Omental fat pad (tissue), 4 donors: Measurements from ENCODE around the gene MXD1. TPM values are rescaled to one million over a fixed set of nuclear protein-coding genes. Genes with fewer than 3 reads are reported as not detected.

Source experiments
- ATAC-seq: fragments of 150-250 bp; one replicate; pipeline ENCODE4 v1.9.1; 2016; ENCODE audit warnings: mild to moderate bottlenecking, moderate library complexity; ENCODE audit not compliant: low FRiP score
- DNase-seq: peaks from one replicate; pipeline ENCODE4 v3.0.0-alpha.2; 2019; ENCODE audit warnings: low spot score
- small RNA-seq: library from RNA; depleted of rRNA; stranded (forward); fragments of <200 nt; gene quantifications from one replicate; pipeline ENCODE3, GENCODE V24; 2016
- total RNA-seq, 4 donors: library from RNA; depleted of rRNA; stranded (reverse); fragments of >200 nt; gene quantifications; one replicate each; pipeline ENCODE4 v1.1.0, GENCODE V29; 2016
- TF ChIP-seq, protein P1 (sequence below), 3 donors: fragments of 450-650 bp; IDR thresholded peaks; one replicate each; pipeline ENCODE4 v1.5.1; 2016 to 2017; ENCODE audit warnings: antibody characterized with exemption in 3 of 3, mild to moderate bottlenecking in 3 of 3, moderate library complexity in 2 of 3

MXD1 gene
- total RNA-seq, 4 donors from 2014 or later, result 13.0 to 34.4 (median 22.4) TPM

DNA sequence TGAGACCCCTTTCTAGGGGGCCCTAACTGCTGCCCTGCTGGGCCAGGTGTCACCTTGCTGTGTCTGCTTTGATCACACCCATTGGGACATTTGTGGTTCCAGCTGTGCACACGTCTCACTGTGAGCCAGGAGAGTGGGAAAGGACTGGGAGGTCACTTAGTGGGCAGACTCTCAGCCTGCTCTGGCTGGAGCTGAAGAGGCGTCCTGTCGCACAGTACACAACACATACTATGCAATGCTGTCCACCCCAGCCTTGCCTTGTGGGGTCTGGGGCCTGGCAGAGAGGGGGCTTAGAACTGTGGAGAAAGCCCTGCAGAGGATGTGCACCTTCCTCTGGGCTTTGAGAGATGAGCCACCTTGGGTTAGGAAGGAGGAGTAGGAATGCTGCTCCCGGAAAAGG lies 71.8 kb downstream of the MXD1 start:
- TF ChIP-seq, protein P1, sequence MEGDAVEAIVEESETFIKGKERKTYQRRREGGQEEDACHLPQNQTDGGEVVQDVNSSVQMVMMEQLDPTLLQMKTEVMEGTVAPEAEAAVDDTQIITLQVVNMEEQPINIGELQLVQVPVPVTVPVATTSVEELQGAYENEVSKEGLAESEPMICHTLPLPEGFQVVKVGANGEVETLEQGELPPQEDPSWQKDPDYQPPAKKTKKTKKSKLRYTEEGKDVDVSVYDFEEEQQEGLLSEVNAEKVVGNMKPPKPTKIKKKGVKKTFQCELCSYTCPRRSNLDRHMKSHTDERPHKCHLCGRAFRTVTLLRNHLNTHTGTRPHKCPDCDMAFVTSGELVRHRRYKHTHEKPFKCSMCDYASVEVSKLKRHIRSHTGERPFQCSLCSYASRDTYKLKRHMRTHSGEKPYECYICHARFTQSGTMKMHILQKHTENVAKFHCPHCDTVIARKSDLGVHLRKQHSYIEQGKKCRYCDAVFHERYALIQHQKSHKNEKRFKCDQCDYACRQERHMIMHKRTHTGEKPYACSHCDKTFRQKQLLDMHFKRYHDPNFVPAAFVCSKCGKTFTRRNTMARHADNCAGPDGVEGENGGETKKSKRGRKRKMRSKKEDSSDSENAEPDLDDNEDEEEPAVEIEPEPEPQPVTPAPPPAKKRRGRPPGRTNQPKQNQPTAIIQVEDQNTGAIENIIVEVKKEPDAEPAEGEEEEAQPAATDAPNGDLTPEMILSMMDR (IDR thresholded peaks at IDR 0.05), result no peak
- DNase-seq (no peak), ATAC-seq (no peak)

GRCh38 chr2:69988086-69988635 lies 73.3 kb downstream of the MXD1 start:
- DNase-seq, result no peak
- TF ChIP-seq, protein P1 (IDR thresholded peaks at IDR 0.05), result no peak

DNA sequence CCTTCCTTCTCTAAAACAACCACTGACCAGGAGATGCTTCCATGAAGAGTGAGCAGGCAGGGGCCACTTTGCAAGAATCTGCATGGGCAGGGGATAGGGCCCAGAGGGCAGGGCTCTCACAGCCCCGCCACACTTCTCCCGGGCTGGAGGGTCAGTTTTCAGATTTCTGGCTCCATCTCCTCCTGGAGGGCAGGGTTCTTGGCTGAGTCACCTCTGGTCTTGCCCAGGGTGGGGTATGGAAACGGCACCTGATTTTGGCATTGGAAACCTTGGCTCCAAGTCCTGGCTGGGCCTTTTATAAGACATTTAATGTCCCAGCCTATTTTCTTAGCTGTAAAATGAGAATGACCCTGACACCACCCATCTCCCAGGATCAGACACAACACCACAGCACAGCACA lies 74.1 kb downstream of the MXD1 start:
- TF ChIP-seq, protein P1 (IDR thresholded peaks at IDR 0.05), result no peak
- ATAC-seq, result no peak
- DNase-seq, result no peak

More at GRCh38 chr2:69988086-69988635, 73.3 kb downstream of the MXD1 start:
- no peak for ATAC-seq

GRCh38 chr2:69989441-69990105 lies 74.7 kb downstream of the MXD1 start:
- no peak for ATAC-seq
- TF ChIP-seq, protein P1 (IDR thresholded peaks at IDR 0.05), result no peak
- DNase-seq, result no peak

Small RNA genes within 50 kb of the gene (small RNA-seq; reads per million reads assigned to genes)
- not detected for gene RPL23AP92

Other genes with a start within 250 kb of the MXD1 start
- 10 to 100 TPM; 36.6 to 52.3 (median 40.7) TPM for gene ANXA4, start 173.0 kb upstream of the MXD1 start, total RNA-seq
- 10 to 100 TPM in 3 of 4 donors, 1 to 10 TPM in 1; 9.7 to 41.7 (median 20.4) TPM for gene GMCL1, start 85.4 kb upstream of the MXD1 start, total RNA-seq
- gene SNRNP27, start 21.2 kb upstream of the MXD1 start, total RNA-seq, result 10 to 100 TPM; 56.0 to 92.1 (median 72.1) TPM
- 1 to 10 TPM in 3 of 4 donors, under 1 TPM in 1; 0.94 to 5.2 (median 1.4) TPM for gene ASPRV1, start 46.5 kb downstream of the MXD1 start, total RNA-seq
- gene PCBP1, start 172.4 kb downstream of the MXD1 start, total RNA-seq, result 100 to 1,000 TPM; 200 to 256 (median 209) TPM